ENCODE data around the gene DPP10.

DNA sequence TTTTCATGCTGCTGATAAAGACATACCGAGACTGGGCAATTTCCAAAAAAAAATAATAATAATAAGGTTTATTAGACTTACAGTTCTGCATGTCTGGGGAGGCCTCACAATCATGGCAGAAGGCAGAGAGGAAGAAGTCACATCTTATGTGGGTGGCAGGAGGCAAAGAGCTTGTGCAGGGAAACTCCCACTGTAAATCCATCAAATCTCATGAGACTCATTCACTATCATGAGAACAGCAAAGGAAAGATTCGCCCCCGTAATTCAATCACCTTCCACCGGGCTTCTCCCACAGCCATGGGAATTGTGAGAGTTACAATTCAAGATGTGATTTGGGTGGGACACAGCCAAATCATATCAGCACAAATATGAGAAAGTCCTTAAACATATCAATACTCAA lies 1314.8 kb downstream of the DPP10 start:
- TF ChIP-seq ZFP37 (CRISPR knock-in tag; IDR thresholded peaks at IDR 0.05; ENCODE audit: borderline replicate concordance) (no peak), MLLT10 (CRISPR knock-in tag; IDR thresholded peaks at IDR 0.05) (no peak)

Data from HepG2 (cell line).